GM12878 (cell line): ENCODE results near the gene M1AP.

Experiments used
- CREB1 ChIP-seq: IDR thresholded peaks from 2 replicates; pipeline ENCODE4 v1.6.1; 2012; ENCODE audit warnings: low read depth, mild to moderate bottlenecking, inconsistent platforms
- MYC ChIP-seq: IDR thresholded peaks from 2 replicates; pipeline ENCODE4 v1.6.1; 2011; ENCODE audit warnings: mild to moderate bottlenecking, low read length, moderate library complexity, inconsistent platforms; ENCODE audit not compliant: insufficient read depth, insufficient replicate concordance, insufficient read length, severe bottlenecking
- SIN3A ChIP-seq: IDR thresholded peaks from 2 replicates; pipeline ENCODE4 v1.6.1; 2012; ENCODE audit warnings: low read depth, low read length, improper control_type of control experiment
- YY1 ChIP-seq: IDR thresholded peaks from 2 replicates; pipeline ENCODE4 v1.6.1; 2011; ENCODE audit warnings: low read depth, mild to moderate bottlenecking, low read length
- ZNF274 ChIP-seq: IDR thresholded peaks from one replicate; pipeline ENCODE4 v1.8.0; 2011; ENCODE audit not compliant: insufficient read length, insufficient read depth

GRCh38 chr2:74593826-74594772 lies 54.0 kb downstream of the M1AP start:
- no peak for TF ChIP-seq YY1
- TF ChIP-seq CREB1: no peak
- TF ChIP-seq ZNF274: no peak
- no peak for TF ChIP-seq SIN3A
- no peak for TF ChIP-seq MYC
